Activated T-cell treated with anti-CD3 and anti-CD28 coated beads for 4 hours (primary cell): ENCODE data around the gene ZBTB12.
"Not testable (repeated sequence)": the region's sequence is repeated elsewhere in the genome, so short reads cannot be mapped to it uniquely, and the experiment has no call there.

Experiments used
- DNase-seq: peaks from one replicate; pipeline ENCODE4 v3.0.0-alpha.2; 2020

ZBTB12 gene

GRCh38 chr6:31919624-31920303 is 17.9 kb upstream of the ZBTB12 start:
- no peak for DNase-seq

- no peak for DNase-seq
Measured at GRCh38 chr6:31918069-31918720, 16.3 kb upstream of the ZBTB12 start.

GRCh38 chr6:31915756-31916155 is 13.9 kb upstream of the ZBTB12 start:
- no peak for DNase-seq

GRCh38 chr6:31915351-31915750 is 13.5 kb upstream of the ZBTB12 start:
- DNase-seq, result no peak

GRCh38 chr6:31911826-31912585 is 10.1 kb upstream of the ZBTB12 start:
- DNase-seq, result no peak

- not testable (repeated sequence) for DNase-seq
Measured at GRCh38 chr6:31909298-31909697, 7.4 kb upstream of the ZBTB12 start.

GRCh38 chr6:31908791-31909190 is 6.9 kb upstream of the ZBTB12 start:
- DNase-seq, result no peak

- DNase-seq, result not testable (repeated sequence)
Measured at GRCh38 chr6:31908255-31908654, 6.4 kb upstream of the ZBTB12 start.

GRCh38 chr6:31907158-31907813 is 5.4 kb upstream of the ZBTB12 start:
- no peak for DNase-seq

- DNase-seq, result not testable (repeated sequence)
Measured at GRCh38 chr6:31906727-31907126, 4.8 kb upstream of the ZBTB12 start.

GRCh38 chr6:31906122-31906521 is 4.2 kb upstream of the ZBTB12 start:
- no peak for DNase-seq

GRCh38 chr6:31905041-31905440 is 3.2 kb upstream of the ZBTB12 start:
- DNase-seq, result no peak

- no peak for DNase-seq
Measured at GRCh38 chr6:31903957-31904356, 2.1 kb upstream of the ZBTB12 start.

- DNase-seq, result peak; percentile 54
Measured at GRCh38 chr6:31901415-31901952, 402 bp downstream of the ZBTB12 start.

GRCh38 chr6:31900917-31901414 is 920 bp downstream of the ZBTB12 start:
- DNase-seq, result no peak

GRCh38 chr6:31899882-31900722 is 1.8 kb downstream of the ZBTB12 start:
- DNase-seq, result no peak

- no peak for DNase-seq
Measured at GRCh38 chr6:31899215-31899614, 2.7 kb downstream of the ZBTB12 start.

GRCh38 chr6:31898383-31899011 is 3.4 kb downstream of the ZBTB12 start:
- no peak for DNase-seq

GRCh38 chr6:31897612-31898382 is 4.1 kb downstream of the ZBTB12 start, which contains the start of gene EHMT2:
Gene EHMT2 (minus strand): TSS chr6:31897698. CDS start chr6:31897677, 21 bp downstream.
- DNase-seq, result peak; percentile 76

GRCh38 chr6:31896856-31897611 is 4.9 kb downstream of the ZBTB12 start:
- DNase-seq, result no peak
